K562 (cell line): ENCODE data around the gene NSUN6.
"Not testable (repeated sequence)": the region's sequence is repeated elsewhere in the genome, so short reads cannot be mapped to it uniquely, and the experiment has no call there.

Experiments
- EP300 ChIP-seq: IDR thresholded peaks from 2 replicates; pipeline ENCODE4 v1.6.1; 2012; ENCODE audit warnings: low read length, improper control_type of control experiment
- ETV6 ChIP-seq, 3 experiments: fragments of 150-350 bp in 1 of 3; sonication (generic) in 1 of 3; formaldehyde crosslinking in 1 of 3; IDR thresholded peaks; 2 replicates each; pipeline versions ENCODE4 v1.6.1 to v1.8.0; 2014 to 2022; ENCODE audit warnings: borderline replicate concordance in 2 of 3, low read depth in 2 of 3, antibody characterized with exemption in 1 of 3, low read length in 1 of 3, mild to moderate bottlenecking in 1 of 3, missing genetic modification reagents in 1 of 3
- HDAC2 ChIP-seq: fragments of 450-650 bp; IDR thresholded peaks from 2 replicates; pipeline ENCODE4 v1.6.1; 2016; ENCODE audit warnings: mild to moderate bottlenecking
- KAT8 ChIP-seq: fragments of 450-650 bp; IDR thresholded peaks from 2 replicates; pipeline ENCODE4 v1.6.1; 2016; ENCODE audit warnings: low read depth, mild to moderate bottlenecking
- POLR2AphosphoS5 ChIP-seq: IDR thresholded peaks from 2 replicates; pipeline ENCODE4 v1.6.1; 2011; ENCODE audit warnings: mild to moderate bottlenecking, low read depth, low read length, moderate library complexity; ENCODE audit not compliant: control insufficient read depth, insufficient read depth

DNA sequence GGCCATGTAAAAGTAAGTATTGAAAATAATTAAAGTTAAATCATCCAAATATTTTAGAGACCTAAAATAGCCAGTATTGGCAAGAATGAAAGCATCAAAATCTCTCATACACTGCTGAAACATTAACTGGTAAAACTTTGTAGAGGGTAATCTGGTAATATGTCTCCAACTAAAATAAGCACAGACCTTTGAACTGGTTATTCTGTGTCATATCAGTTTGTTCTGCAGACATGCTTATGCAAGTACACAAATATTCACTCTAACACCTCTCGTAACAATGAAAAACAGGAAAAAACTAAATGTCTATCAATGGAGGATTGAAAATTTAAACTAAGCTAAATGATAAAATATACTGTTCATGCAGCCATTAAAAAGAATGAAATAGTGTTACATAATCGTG is 11.7 kb downstream of the NSUN6 start:
- TF ChIP-seq ETV6 (IDR thresholded peaks at IDR 0.05; ENCODE audit: borderline replicate concordance in 1 of 2, low read depth in 2 of 2, low read length in 1 of 2); ETV6 (CRISPR knock-in tag; IDR thresholded peaks at IDR 0.05; ENCODE audit: borderline replicate concordance); POLR2AphosphoS5; EP300; HDAC2; KAT8: not testable (repeated sequence)
